Measurements from ENCODE around the gene TMEM11.

Gene TMEM11

GRCh38 chr17:21157586-21158370 is 56.2 kb downstream of the TMEM11 start:
- DNase-seq, result no peak

GRCh38 chr17:21152731-21153130 is 61.2 kb downstream of the TMEM11 start:
- DNase-seq, result no peak
- TF ChIP-seq POLR2A (IDR thresholded peaks at IDR 0.05; ENCODE audit: low read length) (no peak), GATA1 (IDR thresholded peaks at IDR 0.05; ENCODE audit: low read depth, low read length) (no peak)

More at GRCh38 chr17:21157586-21158370, 56.2 kb downstream of the TMEM11 start:
- TF ChIP-seq POLR2A (IDR thresholded peaks at IDR 0.05; ENCODE audit: low read length), result no peak
- no peak for TF ChIP-seq GATA1 (IDR thresholded peaks at IDR 0.05; ENCODE audit: low read depth, low read length)

GRCh38 chr17:21149621-21150020 is 64.3 kb downstream of the TMEM11 start:
- no peak for DNase-seq
- TF ChIP-seq POLR2A (IDR thresholded peaks at IDR 0.05; ENCODE audit: low read length), result no peak

Data from erythroblast (primary cell).